Retinal pigment epithelial cell (primary cell): Measurements from ENCODE around the gene DOK5.

ENCODE experiments used
- DNase-seq: peaks from one replicate; pipeline ENCODE4 v3.0.0-alpha.2; 2010; ENCODE audit warnings: low read depth
- H3K4me3 ChIP-seq: 2 replicates; pipeline ENCODE4 v1.5.1; 2011; ENCODE audit warnings: mild to moderate bottlenecking, low read length, control low read depth, moderate library complexity
- TF ChIP-seq, protein P1 (sequence below): conservative IDR thresholded peaks from 2 replicates; pipeline ENCODE4 v1.5.1; 2011; ENCODE audit warnings: low read depth, low read length, control low read depth, inconsistent platforms

Gene DOK5

DNA sequence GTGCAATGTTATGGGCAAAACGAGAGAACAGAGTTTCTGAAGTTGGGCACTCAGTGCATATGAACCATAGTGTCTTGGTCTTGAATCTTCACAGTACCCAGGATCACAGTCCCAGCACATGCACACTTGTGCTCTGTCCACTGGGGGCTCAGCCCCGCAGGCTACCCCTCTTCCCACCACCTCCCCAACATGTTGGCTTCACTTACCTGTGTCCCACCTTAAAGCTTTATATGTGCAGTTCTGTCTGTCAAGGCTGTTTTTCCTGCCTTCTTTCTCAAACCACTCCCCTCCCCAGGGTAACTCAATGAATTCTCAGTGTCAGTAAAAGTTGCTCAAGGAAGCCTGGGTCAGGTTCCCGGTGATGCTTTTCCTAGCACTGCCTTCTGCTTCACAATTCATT lies 129.9 kb downstream of the DOK5 start:
- TF ChIP-seq, protein P1, sequence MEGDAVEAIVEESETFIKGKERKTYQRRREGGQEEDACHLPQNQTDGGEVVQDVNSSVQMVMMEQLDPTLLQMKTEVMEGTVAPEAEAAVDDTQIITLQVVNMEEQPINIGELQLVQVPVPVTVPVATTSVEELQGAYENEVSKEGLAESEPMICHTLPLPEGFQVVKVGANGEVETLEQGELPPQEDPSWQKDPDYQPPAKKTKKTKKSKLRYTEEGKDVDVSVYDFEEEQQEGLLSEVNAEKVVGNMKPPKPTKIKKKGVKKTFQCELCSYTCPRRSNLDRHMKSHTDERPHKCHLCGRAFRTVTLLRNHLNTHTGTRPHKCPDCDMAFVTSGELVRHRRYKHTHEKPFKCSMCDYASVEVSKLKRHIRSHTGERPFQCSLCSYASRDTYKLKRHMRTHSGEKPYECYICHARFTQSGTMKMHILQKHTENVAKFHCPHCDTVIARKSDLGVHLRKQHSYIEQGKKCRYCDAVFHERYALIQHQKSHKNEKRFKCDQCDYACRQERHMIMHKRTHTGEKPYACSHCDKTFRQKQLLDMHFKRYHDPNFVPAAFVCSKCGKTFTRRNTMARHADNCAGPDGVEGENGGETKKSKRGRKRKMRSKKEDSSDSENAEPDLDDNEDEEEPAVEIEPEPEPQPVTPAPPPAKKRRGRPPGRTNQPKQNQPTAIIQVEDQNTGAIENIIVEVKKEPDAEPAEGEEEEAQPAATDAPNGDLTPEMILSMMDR: no peak
- H3K4me3 ChIP-seq: no peak overlapping the region
- no peak for DNase-seq

DNA sequence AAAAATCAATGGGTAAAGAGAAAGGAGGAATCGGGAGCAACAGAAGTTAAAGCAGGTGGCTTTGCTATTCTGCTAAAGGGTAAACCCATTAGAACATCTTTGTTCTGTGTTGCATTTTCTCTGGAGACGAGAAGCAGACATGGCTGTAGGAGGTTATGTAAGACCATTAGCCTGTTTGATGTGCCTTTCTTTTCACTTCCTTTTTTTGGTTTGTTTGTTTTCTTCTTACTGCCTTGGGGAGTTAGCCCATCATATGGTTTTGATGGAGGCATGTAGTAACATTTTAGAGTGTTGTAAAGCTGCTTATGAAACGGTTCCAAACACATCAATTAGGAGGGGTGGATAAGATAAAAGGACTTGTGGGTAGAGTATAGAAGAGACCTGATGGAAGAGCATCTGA lies 131.0 kb downstream of the DOK5 start:
- no peak overlapping the region for H3K4me3 ChIP-seq
- TF ChIP-seq, protein P1: no peak
- no peak for DNase-seq

DNA sequence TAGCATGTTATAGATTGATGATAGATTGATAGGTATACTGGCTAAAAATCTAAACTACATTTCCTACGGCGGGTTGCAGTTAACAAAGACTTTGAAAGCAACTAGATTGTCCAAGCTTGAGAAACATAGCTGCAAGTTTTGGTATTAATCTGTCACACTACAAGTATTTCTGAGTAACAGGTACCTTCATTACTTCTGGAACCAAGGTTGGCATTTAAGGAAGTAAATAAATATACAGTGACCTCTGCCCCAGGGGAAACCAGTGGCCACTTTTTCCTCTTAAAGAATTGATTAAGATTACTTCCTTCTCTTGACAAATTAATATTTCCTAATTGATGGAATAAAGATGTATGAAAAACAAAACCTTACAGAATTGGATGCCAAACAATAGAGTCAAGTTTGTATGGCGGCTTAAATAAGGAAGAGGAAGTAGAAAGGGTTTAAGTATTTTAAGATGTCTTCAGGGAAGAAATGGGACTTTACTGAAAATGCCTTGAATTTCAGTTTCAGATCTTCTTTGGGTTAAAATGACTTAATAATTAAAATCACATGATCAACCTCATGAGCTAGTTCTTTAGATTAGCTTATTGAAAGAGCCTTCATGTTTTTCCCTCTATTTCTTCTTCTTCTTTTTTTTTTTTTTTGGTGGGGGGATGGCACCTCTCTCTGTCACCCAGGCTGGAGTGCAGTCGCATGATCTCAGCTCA lies 132.8 kb downstream of the DOK5 start:
- TF ChIP-seq, protein P1: no peak
- no peak for DNase-seq
- no peak overlapping the region for H3K4me3 ChIP-seq

DNA sequence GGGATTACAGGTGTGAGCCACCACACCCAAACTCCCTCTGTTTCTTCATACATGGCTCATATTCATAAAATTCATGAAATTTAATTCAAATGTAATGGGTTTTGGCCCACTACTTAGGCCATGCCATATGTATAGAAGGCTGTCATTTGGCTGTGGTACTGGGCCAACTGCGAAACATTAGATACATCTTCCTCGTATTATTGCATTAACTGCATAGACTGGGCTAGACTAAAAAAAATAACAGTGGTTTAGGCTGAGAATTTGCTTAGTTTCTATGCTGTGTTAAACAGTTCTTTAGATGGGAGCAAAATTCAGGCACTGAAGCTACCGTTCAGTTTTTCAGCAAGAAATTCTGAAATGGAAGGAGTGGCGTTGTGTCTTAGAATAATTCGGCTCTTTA lies 133.6 kb downstream of the DOK5 start:
- TF ChIP-seq, protein P1: no peak
- no peak for DNase-seq
- H3K4me3 ChIP-seq: no peak overlapping the region

DNA sequence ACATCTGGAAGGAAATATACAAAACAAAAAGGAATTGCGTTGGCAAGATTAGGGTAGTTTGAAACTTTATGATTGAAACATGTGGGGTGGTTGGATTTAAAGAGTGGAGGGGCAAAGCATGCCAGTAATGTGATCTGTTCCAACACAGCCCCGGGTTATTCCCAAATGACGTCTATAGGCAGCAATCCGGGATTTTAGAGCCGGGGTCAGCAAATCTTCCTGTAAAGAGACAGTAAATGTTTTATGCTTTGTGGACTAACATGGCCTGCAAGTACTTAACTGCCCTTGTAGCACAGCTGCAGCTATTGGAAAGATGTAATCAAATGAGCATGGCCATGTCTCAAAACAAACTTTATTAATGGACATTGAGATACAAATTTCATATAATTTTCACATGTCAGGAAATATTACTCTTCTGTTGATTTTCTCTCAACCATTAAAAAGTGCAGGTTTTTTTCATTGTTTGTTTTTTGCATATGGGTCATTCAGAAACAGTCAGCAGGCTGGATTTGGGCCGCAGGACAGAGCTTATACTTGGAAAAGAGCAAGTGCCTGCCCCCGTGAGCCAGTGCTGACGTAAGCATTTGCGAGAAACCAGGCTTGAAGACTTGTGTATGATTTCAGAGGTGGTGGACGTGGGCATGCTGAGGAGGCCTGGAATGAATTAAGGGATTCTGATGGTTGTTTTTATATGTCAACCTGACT lies 136.5 kb downstream of the DOK5 start:
- TF ChIP-seq, protein P1: no peak
- H3K4me3 ChIP-seq: no peak overlapping the region
- no peak for DNase-seq

DNA sequence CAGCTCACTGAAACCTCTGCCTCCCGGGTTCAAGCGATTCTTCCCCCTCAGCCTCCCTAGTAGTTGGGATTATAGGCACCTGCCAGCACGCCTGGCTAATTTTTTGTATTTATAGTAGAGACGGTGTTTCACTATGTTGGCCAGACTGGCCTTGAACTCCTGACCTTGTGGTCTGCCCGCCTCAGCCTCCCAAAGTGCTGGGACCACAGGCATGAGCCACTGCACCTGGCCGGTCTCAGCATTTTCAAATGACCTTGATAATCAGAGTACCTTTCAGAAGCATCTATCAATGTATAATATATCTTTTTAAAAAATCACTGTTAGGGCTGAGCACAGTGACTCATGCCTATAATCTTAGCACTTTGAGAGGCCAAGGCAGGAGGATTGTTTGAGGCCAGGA lies 143.0 kb downstream of the DOK5 start:
- TF ChIP-seq, protein P1: no peak
- no peak for DNase-seq
- no peak overlapping the region for H3K4me3 ChIP-seq

DNA sequence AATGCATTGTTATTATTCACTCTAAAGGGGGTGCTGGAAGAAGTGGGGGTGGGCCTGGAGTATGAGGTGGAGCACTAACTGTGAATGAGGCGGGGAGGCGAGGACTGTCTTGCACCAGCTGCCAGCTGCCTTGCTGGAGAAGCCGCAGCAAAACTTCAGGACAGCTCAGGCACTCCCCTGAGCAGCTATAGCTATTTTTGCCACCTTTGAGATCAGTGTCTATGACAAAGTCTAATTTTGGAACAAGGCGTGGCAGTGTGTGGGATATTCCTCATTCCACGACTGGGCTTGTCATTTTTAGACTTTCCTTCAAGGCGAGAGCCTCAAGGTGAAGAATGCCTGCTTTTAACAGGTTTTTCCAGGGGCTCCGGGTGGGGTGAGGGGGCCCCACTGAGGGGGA lies 143.8 kb downstream of the DOK5 start:
- DNase-seq: no peak
- TF ChIP-seq, protein P1: no peak
- no peak overlapping the region for H3K4me3 ChIP-seq
